ENCODE measurements around the gene CRK. TPM values are rescaled to one million over a fixed set of nuclear protein-coding genes. Genes with fewer than 3 reads are reported as not detected.
A peak's percentile ranks its signal among the peaks of the same experiment; 100 is the strongest.

CRK gene
- total RNA-seq, 1 donor from 2014 or later = 81.3 TPM

GRCh38 chr17:1498233-1498632 lies 42.2 kb upstream of the CRK start:
- intact Hi-C loops (cut with DNase I) = no loop called here
- no peak overlapping the region for H3K4me3 ChIP-seq
- H3K27me3 ChIP-seq = no peaks in the 10 kb centered on the region
- H3K9me3 ChIP-seq = no peaks in the 10 kb centered on the region
- DNase-seq (no peak), ATAC-seq (no peak)
- peaks cover 37% of the 10 kb centered on the region for H3K36me3 ChIP-seq
- peaks cover 29% of the 10 kb centered on the region for H3K4me1 ChIP-seq
- no peak for TF ChIP-seq CTCF (IDR thresholded peaks at IDR 0.05)
- peak overlapping the region; percentile 24 for H3K27ac ChIP-seq

DNA sequence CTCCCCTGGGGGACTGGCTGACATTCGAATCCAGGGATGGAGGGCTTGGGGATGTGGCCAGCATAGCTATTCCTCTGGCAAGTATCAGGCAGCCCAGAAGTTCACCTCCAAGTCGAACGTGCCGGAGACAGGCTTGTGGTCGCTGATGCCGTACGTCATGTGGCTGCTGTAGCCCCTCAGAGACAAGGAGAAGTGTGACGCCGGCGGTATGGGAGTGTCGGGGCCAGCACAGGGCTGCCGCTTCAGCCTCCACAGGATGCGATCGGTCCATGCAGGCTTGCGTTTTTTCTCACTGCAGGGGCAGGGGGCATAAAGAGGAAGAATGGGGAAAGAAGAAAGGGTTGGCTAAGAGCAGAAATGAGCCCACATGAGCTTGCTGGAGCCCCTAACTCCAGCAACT lies 41.8 kb upstream of the CRK start:
- H3K36me3 ChIP-seq = peaks cover 37% of the 10 kb centered on the region
- no peak for ATAC-seq
- no peak for TF ChIP-seq CTCF (IDR thresholded peaks at IDR 0.05)
- H3K4me1 ChIP-seq = peaks cover 33% of the 10 kb centered on the region
- no peak overlapping the region for H3K27ac ChIP-seq
- no peaks in the 10 kb centered on the region for H3K9me3 ChIP-seq
- no peak overlapping the region for H3K4me3 ChIP-seq
- intact Hi-C loops (cut with DNase I) = no loop called here
- no peak for DNase-seq
- H3K27me3 ChIP-seq = no peaks in the 10 kb centered on the region

DNA sequence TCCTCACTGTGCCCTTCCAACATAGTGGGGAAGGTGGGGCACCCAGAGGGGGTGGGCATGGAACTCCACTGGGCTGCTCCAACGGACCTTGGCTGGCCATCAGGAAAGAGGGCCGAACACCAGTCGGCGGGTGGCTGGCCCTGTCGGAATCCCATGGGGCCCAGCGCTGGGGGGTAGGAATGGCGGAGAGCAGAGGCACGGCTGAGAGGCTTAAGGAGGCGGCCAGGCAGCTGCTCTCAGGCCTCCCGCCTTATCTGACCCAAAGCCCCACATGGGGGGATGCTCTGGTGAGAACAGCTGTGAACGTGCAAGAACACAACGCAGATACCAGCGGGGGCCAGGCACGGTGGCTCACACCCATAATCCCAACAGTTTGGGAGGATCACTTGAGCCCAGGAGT lies 40.8 kb upstream of the CRK start:
- TF ChIP-seq CTCF (IDR thresholded peaks at IDR 0.05) = no peak
- Histone ChIP-seq H3K4me1 (peaks cover 42% of the 10 kb centered on the region), H3K27ac (no peak overlapping the region), H3K4me3 (no peak overlapping the region), H3K27me3 (no peaks in the 10 kb centered on the region), H3K36me3 (peaks cover 37% of the 10 kb centered on the region), H3K9me3 (no peaks in the 10 kb centered on the region)
- intact Hi-C loops (cut with DNase I) = no loop called here
- ATAC-seq (no peak), DNase-seq (no peak)

DNA sequence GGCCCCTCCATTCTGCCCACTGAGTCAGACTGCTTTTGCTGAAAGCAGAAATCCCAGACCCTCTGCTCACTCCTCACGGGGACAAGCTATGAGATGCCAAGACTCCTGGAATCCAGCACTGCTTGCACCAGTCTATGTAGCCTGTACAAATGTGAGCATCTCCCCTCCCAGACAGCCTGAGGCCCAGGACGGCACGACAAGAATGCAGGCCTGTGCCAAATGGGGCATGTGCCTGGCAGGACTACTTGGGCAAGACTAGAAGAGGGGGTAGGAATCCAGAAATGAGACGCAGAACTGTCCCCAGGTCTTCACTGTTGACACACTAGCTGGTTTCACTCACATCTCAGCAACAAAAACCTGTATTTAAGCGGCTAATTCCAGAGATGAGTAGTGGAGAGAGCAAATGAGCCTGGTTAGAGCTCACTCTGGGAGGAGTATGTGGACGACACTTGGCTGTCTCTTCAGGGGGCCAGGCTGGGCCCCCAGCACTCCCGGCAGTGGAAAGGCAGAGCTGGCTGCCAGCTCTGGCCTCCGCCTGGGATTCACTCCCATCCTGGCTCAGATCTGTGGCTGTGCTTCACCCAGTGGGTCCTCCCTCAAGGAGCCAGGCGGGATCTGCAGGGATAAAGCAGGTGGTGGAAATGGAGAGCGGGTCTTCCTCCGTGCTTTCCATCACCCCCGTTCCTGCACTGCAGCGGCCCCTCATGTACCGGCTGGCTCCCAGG lies 39.4 kb upstream of the CRK start:
- intact Hi-C loops (cut with DNase I) = no loop called here
- no peaks in the 10 kb centered on the region for H3K9me3 ChIP-seq
- ATAC-seq = peak; percentile 42
- no peaks in the 10 kb centered on the region for H3K27me3 ChIP-seq
- H3K4me1 ChIP-seq = peaks cover 42% of the 10 kb centered on the region
- no peak overlapping the region for H3K4me3 ChIP-seq
- peak overlapping the region; percentile 88 for H3K27ac ChIP-seq
- TF ChIP-seq CTCF (IDR thresholded peaks at IDR 0.05) = no peak
- no peak for DNase-seq
- peaks cover 37% of the 10 kb centered on the region for H3K36me3 ChIP-seq

DNA sequence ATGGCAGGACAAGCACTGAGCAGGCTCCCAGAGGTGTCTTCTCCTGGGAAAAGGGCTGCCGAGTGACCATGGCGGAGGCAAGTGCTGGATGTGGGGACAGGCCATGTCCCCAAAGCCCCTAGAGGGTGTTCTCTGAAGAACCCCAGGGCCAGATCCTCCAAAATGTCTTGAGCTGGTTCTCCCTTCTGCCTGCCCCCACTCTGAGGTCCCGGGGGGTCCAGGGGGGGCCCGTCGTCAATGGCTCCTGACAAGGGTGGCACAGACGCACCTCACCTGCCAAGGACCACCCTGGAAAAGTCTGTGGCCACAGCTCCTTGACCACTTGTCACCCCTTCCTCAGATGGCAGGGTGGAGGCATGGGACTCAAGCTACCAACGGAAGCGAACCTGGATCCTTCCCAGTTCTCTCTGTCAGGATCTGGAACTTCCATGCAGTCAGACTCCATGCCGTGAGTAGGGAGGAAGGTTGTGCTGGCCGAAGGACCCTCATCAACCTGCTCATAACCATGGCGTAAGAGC lies 38.8 kb upstream of the CRK start:
- no peaks in the 10 kb centered on the region for H3K27me3 ChIP-seq
- peaks cover 48% of the 10 kb centered on the region for H3K4me1 ChIP-seq
- H3K9me3 ChIP-seq = no peaks in the 10 kb centered on the region
- H3K36me3 ChIP-seq = peaks cover 37% of the 10 kb centered on the region
- DNase-seq = no peak
- no peak overlapping the region for H3K4me3 ChIP-seq
- no peak for TF ChIP-seq CTCF (IDR thresholded peaks at IDR 0.05)
- no peak for ATAC-seq
- H3K27ac ChIP-seq = peak overlapping the region; percentile 88
- intact Hi-C loops (cut with DNase I) = no loop called here
